GM21576 (cell line): ENCODE results near the gene LEF1.

Experiments used
- ATAC-seq: cut with Tn5 transposase; IDR thresholded peaks from one replicate; pipeline ENCODE4 v1.9.1; 2021; ENCODE audit warnings: mild to moderate bottlenecking, moderate library complexity; ENCODE audit not compliant: unreplicated experiment

Gene LEF1

DNA sequence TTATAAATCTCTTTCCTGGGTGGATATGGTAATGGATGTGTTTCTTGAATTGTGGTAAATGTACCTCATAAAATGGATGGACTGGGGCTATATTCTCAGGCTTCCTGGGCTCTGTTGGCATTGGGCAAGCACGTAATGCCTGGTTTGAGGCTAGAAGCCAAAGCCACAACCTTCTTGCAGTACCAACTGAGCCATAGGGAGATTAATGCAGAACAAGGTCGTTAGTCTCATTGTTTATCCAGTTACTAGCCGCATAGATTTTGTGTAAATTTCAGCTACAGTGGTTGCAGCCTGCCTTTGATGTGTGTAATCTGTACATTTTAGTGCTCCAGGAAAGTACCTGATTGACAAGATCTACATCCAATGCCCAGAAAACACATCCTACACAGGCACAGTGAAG, 7.2 kb upstream of the LEF1 start:
- no peak for ATAC-seq

DNA sequence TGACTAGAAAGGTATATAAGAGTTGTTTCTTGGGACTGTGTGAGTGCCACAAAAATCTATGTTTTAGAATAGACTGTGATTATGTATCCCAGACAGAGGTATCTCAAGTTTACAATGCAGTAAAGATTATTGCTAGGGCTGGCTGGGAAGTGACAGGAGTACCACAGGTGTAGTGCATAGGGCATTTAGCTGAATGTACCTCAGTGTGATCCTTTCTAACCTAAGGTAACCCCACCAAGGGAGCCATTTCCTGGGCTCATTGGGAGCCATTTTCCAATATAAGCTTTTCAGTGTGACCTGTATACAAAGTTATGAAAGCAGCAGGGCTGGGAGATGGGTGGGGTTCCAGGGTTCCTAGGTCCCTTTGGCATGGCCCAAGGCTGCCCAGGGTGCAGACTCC, 6.1 kb upstream of the LEF1 start:
- no peak for ATAC-seq

DNA sequence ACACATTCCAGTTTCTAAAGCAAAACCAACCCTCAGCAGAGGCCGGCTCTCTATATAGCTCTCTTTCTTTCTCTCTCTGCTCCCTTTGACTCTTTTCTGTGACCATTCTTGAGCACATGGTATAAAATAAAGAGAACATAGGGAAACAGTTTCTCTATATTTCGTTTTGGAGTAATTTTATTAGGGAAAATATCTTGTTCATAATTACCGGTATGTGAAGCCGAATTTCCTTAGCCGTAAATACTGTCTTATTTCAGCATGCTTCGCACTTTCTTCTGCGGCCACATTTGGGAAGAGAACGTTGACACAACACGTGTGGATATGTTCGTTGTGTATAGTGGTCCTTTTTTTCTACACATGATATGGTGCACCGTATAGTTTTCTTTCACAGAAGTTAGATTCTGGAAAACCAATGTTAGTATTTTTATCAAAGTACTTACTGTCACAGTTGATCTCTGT, 4.9 kb upstream of the LEF1 start:
- ATAC-seq, result no peak

DNA sequence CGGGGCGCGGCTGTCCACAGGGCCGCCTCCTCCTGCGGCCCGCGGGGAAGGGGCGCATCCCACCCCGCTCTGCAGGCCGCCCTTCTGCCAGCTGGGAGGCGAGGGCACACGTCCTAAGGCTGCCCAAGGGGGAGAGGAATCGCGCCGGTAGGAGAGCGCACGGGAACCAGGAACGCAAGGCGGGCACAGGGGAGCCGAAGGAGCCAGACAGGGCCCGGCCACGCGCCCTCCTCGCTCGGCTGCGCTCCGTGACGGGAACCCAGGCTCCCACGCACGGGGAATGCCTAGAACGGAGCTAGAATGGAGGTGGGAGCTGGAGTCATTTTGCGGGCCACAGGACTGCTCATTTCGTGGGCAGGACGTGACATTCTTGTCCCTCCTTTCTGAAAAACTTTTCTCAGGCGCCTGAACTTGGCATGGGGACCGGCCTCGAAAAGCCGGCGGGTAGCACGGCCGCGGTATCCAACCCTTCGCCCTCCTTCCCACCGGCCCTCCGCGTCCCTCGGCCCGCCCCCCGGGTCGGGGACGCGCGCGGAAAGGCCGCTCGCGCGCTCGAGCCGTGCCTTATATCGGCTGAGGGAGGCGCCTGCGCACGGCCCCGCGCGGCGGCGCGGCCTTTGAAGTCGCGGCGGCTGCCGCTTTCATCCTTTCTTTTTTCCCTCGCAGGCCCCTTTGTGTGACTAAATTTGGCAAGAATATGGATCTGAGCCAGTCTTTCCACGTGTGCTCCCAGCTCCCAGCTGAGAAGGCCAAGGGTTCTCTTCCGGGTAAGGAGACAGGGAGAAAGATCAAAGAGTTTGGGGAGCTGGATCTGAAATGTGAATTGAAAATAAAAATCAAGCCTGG, 4.2 kb upstream of the LEF1 start:
- ATAC-seq, result no peak

DNA sequence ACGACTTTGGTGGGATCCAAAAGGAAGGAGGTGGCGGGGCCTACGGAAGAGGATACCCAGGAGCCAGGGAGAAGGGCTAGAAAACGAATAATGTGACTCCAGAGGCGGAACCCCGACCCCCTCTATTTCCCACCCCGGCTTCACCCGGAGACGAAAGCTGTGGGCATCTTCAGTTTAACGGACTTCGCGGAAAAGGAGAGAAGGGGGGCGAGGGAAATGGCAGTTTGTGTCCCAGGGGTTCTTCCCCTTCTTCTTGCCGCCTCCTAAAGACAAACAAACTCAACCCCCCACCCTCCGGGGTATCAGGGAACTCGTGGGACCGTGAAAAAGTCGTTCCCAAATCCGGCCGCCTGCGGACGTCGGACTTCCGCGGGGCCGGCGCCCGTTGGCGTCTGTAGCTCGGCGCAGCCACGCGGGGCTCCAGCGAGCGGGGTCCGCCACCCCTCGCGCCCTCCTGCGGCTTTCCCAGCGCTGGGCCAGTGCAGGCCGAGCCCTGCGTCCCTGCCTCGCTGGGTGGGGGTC, 3.6 kb upstream of the LEF1 start:
- no peak for ATAC-seq

DNA sequence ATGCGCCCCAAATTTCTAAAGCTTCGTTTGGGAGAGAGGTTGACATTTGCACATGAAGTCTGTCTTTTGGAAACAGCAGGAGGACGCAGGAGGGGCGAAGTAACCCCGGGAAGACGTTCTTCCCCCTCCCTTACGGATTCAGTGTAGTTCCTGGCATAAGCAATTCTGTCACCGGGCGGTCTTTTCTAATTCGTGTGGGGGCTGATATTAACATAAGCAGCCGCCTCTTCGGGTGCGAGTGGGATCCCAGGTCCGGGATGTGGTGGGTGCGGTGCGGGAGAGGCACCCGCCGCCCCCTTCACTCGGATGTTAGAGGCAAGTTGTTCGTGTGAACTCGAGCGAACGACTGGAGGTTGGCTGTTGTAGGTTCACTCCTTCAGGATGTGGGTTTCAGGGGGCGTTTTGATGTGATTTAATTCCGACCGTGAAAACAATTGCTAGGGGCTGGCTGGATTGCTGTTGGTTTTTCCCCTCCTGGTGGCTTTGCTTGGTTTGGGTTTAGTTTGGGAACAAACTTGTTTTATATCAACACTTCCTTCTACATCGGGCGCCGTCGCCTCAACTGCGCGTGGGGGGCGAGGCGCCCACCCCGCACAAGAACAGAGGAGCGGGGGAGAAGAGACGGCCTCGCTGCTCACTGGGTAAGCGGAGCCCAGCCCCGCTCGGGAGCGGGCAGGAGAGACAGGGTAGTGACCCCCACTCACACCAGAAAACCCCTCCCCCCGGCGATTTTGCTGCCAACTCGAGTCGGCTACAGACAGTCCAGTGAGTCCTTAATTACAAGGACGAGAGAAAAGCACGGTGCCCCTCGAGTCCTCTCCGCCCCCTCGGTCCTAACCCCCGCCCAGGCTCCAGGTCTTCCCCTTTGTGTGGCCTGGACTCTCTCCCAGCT, 2.9 kb upstream of the LEF1 start:
- ATAC-seq, result no peak

DNA sequence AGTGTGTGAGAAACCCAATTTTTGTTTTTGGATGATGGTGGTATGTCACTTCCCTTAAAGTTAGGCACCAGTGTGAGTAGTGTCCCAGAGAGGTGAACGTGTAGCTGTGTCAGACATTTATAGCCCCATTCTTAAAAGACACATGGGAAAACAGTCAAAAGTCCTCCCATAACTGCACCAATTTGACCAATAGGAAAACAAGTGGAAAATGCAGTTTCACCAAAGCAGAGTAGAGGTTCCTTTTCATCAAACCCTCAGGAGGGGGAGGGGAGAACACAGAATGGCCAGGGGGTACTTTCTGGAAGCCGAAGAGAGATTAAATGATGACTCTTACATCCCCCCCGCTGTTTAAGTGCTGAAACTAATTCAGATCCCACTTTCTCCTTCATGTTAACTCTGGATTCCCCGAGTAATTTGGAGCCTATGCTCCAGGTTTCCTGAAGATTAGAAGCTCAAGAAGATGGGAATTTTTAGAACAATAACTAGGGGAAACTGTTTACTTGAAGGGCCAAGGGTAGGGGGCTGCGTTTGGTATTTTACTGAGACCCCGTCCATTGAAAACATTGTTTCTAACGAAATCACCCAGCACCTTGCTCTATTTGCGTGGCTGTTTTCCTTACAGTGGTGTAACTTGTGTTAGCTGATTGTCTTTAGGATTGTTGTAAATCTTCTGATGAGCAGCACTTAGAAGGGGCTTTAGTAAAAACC, 2.1 kb upstream of the LEF1 start:
- no peak for ATAC-seq

DNA sequence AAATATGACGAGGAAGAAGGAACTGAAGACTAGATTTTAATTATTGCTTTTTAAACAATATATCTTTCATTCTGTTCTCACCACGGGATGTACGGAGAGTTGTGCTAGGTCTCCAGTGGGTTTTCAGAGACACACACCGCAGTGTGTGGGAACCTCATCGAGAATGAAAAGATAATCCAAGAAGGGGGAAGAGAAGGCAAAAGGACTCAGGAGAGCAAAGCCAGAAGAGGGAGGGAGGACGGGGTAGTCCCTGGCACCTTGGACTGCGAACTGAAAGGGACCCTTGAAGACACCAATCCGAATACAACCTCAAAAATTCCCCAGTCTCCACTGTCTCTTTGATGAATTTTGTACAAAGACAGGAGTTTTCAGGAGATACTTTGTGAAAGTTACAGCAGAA, 932 bp upstream of the LEF1 start:
- no peak for ATAC-seq

DNA sequence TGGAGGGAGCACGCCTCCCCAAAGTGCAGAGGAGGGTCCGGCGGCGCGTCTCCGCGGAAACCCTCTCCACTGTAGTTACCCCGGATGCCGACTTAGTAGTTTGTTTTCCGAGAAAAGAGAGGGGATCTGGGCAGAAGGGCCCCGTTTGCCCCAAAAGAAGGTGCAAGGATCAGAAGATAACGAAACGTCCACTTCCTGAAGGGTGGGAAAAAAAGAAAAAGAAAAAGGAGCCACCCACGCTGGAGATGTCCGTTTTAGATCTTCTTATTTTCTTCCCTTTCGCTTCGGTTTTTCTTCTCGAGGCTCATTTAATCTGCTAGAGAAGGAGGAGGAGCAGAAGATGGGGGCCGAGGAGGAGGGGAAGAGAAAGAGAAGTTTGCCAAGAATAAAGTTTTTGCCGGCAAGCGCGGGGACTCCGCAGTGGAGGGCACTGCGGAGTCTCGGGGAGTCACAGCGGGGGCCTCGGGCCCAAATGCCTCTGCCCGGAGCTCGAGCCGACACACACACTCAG, 517 bp downstream of the LEF1 start:
- peak; percentile 8 for ATAC-seq

DNA sequence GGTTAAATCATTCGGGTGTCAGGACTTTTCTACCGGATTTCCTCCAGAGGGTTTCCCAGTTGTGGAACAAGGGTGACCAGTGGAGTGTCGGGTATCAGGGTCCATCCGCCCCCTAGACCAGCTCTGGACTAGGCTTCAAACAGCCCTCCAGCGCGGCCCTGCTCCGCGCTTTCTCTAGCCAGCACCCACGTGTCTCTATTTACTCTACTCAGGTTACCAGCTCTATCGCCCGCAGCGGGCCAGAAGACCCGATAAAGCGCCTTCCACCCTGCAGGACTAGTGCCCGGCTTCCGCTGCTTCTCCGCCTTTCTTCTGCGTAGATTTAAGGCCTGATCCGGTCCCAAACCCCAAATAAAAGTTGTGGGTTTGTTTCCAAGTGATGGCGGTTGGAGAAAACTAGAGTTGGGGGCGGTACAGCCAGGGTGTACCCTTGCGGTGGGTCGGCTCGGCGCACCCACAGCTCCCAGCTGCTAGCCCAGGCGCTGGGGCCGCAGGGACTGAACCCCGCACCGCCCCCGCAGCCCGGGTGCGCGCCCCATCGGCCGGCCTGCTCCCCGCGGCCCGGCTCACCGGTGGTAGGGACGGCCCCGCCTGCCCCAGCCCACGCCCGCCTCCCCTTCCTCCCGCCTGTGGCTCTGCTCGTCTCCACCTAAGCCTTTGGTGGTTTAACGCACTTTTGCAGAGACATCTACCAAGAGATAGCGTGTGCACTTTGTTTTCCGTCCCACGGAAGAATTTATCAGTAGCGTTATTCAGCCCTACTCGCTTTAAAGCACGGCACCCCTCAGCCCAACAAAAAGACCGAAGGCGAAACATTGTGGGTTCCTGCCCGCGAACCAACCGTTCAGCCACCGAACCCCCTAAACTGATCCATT, 2.1 kb downstream of the LEF1 start:
- ATAC-seq, result peak; percentile 26

DNA sequence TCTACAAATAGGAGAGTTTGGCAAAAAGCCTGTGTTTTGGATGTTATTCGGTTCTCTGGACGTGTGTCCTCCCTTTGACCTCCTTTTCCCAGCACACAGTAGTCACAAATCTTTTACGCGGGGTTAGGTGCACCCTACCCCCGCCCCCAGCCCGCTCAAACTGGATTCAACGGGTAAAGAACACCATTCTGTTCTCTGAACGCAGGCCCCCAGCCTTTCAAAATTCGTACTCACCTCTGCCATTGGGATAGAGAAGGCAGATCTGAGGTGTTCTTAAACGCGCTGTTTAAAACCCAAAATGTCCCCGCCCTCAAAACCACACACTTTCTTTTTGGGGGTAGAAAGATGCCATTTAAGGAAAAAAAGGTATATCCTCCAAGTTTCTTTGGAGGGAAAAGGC, 2.7 kb downstream of the LEF1 start:
- ATAC-seq, result no peak

DNA sequence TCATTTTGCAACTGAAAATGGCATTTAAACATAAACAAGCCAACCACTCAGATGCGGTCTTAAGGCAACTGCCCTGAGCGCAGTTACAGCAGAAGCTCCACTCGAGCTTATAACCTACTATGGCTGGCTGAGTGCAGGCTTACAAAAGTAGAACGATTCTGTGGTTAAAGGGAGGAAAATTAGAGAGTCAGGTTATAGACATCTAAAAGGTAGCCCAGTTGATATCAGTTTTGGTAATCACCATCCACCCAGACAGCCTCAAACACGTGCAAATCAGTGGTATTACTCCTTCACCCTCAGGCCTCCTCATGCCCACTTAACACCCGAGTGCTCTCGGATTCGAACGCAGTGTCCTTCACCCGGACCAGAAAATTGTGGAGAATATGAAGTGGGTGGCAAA, 3.1 kb downstream of the LEF1 start:
- no peak for ATAC-seq

DNA sequence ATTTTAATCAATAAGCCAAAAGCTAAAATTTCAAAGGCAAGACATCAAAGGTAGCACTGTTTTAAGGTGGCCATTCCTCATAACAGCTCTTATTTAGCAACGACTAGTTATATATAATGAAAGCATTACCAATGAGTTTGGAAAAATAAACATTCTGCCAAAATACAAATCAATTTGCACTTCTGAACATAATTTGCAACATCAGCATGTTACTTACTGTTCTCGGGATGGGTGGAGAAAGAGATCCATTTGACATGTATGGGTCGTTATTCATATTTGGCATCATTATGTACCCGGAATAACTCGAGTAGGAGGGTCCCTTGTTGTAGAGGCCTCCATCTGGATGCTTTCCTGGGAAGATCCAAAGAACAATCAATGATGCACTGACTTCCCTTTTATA, 5.4 kb downstream of the LEF1 start:
- ATAC-seq, result no peak

DNA sequence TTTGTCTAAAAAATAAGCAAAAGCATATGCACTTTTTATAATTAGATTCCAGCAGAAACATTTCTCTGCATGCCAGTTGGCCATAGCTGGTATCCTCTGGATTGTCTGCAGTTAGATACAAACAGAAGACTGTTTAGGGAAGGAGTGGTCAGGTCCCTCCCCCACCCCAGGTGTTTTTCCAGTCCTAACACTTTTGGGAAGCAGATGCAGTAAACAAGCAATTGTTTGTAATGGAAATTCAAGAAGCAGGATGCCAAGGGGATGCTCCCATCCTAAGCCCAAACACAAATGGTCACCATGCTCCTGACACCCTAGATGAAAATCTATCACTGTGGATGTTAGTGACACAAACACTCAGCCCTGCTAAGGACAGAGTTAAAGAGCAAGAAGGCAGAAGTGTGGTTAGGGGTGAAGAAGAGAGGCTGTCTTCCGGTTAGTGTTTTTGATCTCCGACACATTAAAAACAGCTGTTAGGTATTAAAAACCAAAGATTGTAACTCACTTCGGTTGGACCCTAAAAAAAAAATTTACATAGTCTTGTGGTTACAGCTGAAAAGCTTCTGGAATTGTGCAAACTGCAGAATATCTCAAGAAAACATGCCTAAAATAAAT, 7.9 kb downstream of the LEF1 start:
- no peak for ATAC-seq

DNA sequence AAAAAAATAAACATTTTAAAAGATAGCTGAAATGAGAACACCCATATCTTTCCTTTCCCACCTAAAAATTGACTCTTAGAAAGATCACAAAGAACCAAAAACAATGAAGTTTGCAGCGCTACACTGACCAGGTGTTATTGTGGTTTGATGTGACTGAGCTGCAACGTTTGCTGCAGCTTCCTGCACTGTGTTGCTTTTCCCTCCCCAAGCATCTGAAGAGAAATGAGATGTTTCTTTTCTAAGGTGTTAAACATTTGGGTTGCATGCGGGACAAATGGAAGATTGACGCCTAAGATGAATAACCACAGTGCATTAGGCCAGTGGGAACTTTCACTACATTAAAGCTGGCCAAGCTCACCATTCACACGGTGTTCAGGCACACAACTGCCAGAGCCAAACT, 8.9 kb downstream of the LEF1 start:
- ATAC-seq, result no peak

DNA sequence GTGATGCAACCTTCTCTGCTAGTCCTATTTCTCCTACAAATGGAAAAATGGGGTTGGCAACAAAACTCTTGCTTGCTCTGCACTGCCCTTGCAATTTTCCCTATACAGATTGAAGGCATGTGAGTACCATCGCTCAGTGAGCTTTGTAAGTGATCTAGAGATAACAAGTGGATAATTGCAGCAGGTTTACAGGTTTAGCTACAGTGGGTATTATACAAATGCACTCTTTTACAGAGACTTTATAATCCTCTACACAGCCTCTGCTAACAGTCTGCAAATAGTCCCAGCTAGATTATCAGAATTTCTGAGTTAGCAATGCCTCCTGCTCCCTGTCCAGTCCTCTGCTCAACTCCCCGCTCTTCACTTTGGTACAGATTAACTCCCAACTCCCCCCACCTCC, 11.1 kb downstream of the LEF1 start:
- no peak for ATAC-seq

DNA sequence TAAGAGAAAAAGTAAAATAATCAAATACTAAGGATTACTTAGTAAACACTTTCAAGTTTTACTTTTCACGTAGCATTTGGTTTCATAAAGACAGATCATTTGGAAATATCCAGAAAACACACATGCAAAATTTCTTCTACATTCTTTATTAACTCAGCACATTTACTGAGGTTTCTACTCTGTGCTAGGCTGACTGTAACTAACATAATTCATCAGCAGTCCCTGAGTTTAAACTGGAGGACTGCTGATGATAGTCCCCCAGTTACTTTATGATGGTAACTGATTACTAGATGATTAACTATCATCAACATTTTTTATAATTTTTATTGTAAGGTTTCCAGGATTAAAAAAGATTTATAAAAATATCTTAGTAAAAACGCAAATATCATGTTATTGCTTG, 12.3 kb downstream of the LEF1 start:
- no peak for ATAC-seq

DNA sequence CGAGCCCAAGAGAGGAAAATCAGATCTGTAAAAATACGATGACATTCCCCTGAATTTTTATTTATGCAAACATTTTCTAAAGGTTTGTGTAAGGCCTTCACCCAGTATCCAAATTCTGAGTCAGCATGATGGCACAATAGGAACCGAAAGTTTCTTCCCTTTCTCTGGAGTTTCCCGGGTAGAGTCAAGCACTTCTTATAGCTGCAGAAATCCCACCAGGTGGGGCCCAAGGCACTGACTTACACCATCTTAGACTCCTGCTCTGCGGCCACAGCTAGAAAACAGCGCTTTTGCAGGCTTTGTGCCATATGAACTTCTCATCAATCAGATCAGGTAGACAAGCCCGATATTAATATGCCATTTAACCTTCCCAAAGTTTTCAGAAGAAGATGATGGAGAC, 13.4 kb downstream of the LEF1 start:
- ATAC-seq, result no peak

DNA sequence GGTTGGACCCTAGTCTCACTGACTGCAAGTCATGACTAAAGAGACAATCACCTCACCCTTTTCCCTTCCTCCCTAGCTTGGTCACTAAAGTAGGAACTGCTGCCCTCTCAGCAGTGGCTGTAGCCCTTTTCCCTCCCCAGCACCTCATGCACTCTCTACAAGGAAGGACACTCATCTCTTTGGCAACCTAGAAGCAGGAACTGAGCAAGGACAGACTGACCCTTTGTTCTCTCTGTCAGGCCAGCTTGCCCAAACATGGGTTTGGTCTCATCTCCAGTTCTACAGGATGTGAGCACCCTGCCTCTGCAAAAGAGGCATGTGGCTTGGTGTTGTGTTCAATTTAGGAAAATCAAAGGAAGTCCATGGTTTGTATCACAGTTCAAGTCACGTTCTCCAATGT, 15.8 kb downstream of the LEF1 start:
- ATAC-seq, result no peak
